Measurements from ENCODE around the gene MTURN.

The MTURN gene

GRCh38 chr7:30191809-30192208, 57.0 kb downstream of the MTURN start:
- H3K4me3 ChIP-seq (ENCODE audit: low read length): no peak overlapping the region
- no peak for DNase-seq (ENCODE audit: low read depth)
- TF ChIP-seq, protein P1, sequence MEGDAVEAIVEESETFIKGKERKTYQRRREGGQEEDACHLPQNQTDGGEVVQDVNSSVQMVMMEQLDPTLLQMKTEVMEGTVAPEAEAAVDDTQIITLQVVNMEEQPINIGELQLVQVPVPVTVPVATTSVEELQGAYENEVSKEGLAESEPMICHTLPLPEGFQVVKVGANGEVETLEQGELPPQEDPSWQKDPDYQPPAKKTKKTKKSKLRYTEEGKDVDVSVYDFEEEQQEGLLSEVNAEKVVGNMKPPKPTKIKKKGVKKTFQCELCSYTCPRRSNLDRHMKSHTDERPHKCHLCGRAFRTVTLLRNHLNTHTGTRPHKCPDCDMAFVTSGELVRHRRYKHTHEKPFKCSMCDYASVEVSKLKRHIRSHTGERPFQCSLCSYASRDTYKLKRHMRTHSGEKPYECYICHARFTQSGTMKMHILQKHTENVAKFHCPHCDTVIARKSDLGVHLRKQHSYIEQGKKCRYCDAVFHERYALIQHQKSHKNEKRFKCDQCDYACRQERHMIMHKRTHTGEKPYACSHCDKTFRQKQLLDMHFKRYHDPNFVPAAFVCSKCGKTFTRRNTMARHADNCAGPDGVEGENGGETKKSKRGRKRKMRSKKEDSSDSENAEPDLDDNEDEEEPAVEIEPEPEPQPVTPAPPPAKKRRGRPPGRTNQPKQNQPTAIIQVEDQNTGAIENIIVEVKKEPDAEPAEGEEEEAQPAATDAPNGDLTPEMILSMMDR (conservative IDR thresholded peaks at IDR 0.05; ENCODE audit: low read depth, low read length): no peak

GRCh38 chr7:30193336-30193943, 58.7 kb downstream of the MTURN start:
- no peak overlapping the region for H3K4me3 ChIP-seq (ENCODE audit: low read length)
- TF ChIP-seq, protein P1 (conservative IDR thresholded peaks at IDR 0.05; ENCODE audit: low read depth, low read length): no peak
- no peak for DNase-seq (ENCODE audit: low read depth)

- no peak for DNase-seq (ENCODE audit: low read depth)
These were observed 61.6 kb downstream of the MTURN start for GRCh38 chr7:30196408-30196807.

GRCh38 chr7:30197438-30197837, 62.7 kb downstream of the MTURN start:
- TF ChIP-seq, protein P1 (conservative IDR thresholded peaks at IDR 0.05; ENCODE audit: low read depth, low read length): no peak
- no peak for DNase-seq (ENCODE audit: low read depth)
- no peak overlapping the region for H3K4me3 ChIP-seq (ENCODE audit: low read length)

More at GRCh38 chr7:30196408-30196807, 61.6 kb downstream of the MTURN start:
- TF ChIP-seq, protein P1 (conservative IDR thresholded peaks at IDR 0.05; ENCODE audit: low read depth, low read length): no peak
- no peak overlapping the region for H3K4me3 ChIP-seq (ENCODE audit: low read length)

- no peak overlapping the region for H3K4me3 ChIP-seq (ENCODE audit: low read length)
- no peak for DNase-seq (ENCODE audit: low read depth)
- TF ChIP-seq, protein P1 (conservative IDR thresholded peaks at IDR 0.05; ENCODE audit: low read depth, low read length): no peak
These were observed 64.5 kb downstream of the MTURN start for GRCh38 chr7:30199271-30199670.

DNA sequence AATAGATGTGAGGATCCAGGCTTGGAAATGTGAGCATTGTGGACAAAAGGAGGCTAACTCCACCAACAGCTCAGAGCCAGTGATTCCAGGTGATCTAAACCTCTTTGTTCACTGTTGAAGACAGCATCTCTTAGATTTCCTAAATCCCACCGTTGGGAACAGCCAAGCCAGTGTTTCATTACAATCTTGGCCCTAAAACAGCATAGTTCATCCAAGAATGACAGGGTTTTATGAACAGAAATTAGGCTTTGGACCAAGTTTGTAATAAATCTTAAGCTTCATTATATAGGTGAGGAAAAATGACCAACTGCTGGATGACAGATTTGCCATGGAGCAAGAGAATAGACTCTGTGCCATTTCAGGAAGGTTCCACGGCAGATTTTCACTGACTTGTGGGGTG, 65.8 kb downstream of the MTURN start:
- TF ChIP-seq, protein P1 (conservative IDR thresholded peaks at IDR 0.05; ENCODE audit: low read depth, low read length): no peak
- DNase-seq (ENCODE audit: low read depth): no peak
- no peak overlapping the region for H3K4me3 ChIP-seq (ENCODE audit: low read length)

DNA sequence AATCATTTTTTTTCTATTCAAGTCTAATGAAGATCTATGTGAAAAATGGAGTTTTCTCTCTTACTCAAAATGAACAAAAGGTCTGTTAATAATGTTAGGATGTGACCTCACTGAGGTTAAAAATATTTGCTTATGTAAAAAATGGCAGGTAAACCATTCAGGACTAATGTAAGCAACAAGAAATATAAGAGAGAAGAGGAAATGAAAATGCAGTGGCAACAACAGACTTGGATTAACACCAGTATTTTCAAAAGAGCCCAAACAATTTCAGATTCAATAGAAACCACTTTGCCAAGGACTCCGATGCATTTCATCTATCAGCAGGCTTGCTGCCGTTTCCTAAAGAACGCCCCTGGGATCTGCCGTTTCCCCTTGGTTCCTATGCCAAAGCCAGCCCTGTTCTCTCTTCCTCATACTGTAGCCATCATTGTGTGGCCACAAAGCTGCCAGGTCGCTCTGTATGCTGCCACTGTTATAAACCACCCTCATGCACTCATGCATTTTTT, 66.4 kb downstream of the MTURN start:
- TF ChIP-seq, protein P1 (conservative IDR thresholded peaks at IDR 0.05; ENCODE audit: low read depth, low read length): no peak

More for the DNA sequence above, 66.4 kb downstream of the MTURN start:
- DNase-seq (ENCODE audit: low read depth): no peak
- no peak overlapping the region for H3K4me3 ChIP-seq (ENCODE audit: low read length)
